COLO668 (cell line): ENCODE data around the gene U2SURP.
"Not testable (repeated sequence)": the region's sequence is repeated elsewhere in the genome, so short reads cannot be mapped to it uniquely, and the experiment has no call there.

ENCODE experiments used
- DNase-seq: peaks from one replicate; lab custom pipeline; 2025; ENCODE audit not compliant: unreplicated experiment; lab: John Stamatoyannopoulos, UW

U2SURP gene

GRCh38 chr3:142976621-142977398, 24.6 kb upstream of the U2SURP start:
- DNase-seq = no peak

- DNase-seq = no peak
Measured at GRCh38 chr3:142977399-142977728, 24.0 kb upstream of the U2SURP start.

GRCh38 chr3:142981108-142981507, 20.3 kb upstream of the U2SURP start:
- no peak for DNase-seq

GRCh38 chr3:142982038-142982773, 19.2 kb upstream of the U2SURP start:
- no peak for DNase-seq

- no peak for DNase-seq
Measured at GRCh38 chr3:142983318-142983717, 18.1 kb upstream of the U2SURP start.

- DNase-seq = no peak
Measured at GRCh38 chr3:142984255-142984654, 17.1 kb upstream of the U2SURP start.

GRCh38 chr3:142987080-142987700, 14.2 kb upstream of the U2SURP start:
- DNase-seq = no peak

GRCh38 chr3:142987707-142988106, 13.7 kb upstream of the U2SURP start:
- no peak for DNase-seq

GRCh38 chr3:142988221-142988620, 13.1 kb upstream of the U2SURP start:
- DNase-seq = not testable (repeated sequence)

- DNase-seq = not testable (repeated sequence)
Measured at GRCh38 chr3:142988826-142989225, 12.5 kb upstream of the U2SURP start.

GRCh38 chr3:142990721-142991120, 10.6 kb upstream of the U2SURP start:
- no peak for DNase-seq

GRCh38 chr3:142992323-142992722, 9.0 kb upstream of the U2SURP start:
- no peak for DNase-seq

GRCh38 chr3:142993958-142994442, 7.4 kb upstream of the U2SURP start:
- peak; percentile 51 for DNase-seq

- DNase-seq = no peak
Measured at GRCh38 chr3:142997330-142997729, 4.0 kb upstream of the U2SURP start.

- DNase-seq = no peak
Measured at GRCh38 chr3:142998439-142998838, 2.9 kb upstream of the U2SURP start.

- no peak for DNase-seq
Measured at GRCh38 chr3:142999881-143000280, 1.5 kb upstream of the U2SURP start.

GRCh38 chr3:143000528-143000927, 842 bp upstream of the U2SURP start:
- peak; percentile 6 for DNase-seq

- peak; percentile 63 for DNase-seq
Measured at GRCh38 chr3:143001034-143001368, 369 bp upstream of the U2SURP start.

- no peak for DNase-seq
Measured at GRCh38 chr3:143002083-143002712, 828 bp downstream of the U2SURP start.

GRCh38 chr3:143002727-143003126, 1.4 kb downstream of the U2SURP start:
- DNase-seq = no peak

- no peak for DNase-seq
Measured at GRCh38 chr3:143004823-143005222, 3.5 kb downstream of the U2SURP start.

- no peak for DNase-seq
Measured at GRCh38 chr3:143010024-143010423, 8.7 kb downstream of the U2SURP start.
